C4-2B (cell line): ENCODE results near the gene APRT.

Experiments used
- H3K27ac ChIP-seq: fragments of 450-650 bp; 2 replicates; pipeline ENCODE4 v1.5.1; 2017
- ZFX ChIP-seq: fragments of 450-650 bp; IDR thresholded peaks from 2 replicates; pipeline ENCODE4 v1.6.1; 2017
- TF ChIP-seq, protein P1 (sequence below): fragments of 450-650 bp; conservative IDR thresholded peaks from 2 replicates; pipeline ENCODE4 v1.5.1; 2017; ENCODE audit warnings: mild to moderate bottlenecking

Gene APRT

DNA sequence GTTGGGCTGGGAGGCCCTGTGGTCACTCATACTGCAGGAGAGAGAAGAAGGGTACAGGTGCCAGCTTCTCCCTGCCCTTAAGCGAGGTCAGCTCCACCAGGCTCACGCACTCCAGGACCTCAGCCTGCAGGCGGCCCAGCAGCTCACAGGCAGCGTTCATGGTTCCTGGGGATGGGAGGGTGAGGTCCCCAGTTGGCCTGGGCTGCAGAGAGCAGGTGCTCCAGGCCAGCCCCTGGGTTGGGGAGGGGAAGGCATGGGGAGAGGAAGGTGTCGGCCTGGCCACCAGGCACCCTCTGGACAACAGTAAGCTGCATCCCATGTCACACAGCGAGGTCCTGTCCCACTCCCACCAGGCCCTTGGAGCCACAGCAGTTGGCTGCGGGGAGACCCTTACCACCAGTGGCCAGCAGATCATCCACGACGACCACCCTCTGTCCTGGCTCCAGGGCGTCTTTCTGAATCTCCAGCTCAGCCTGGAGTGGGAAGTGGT, 2.0 kb downstream of the APRT start:
- no peak for TF ChIP-seq ZFX
- TF ChIP-seq, protein P1, sequence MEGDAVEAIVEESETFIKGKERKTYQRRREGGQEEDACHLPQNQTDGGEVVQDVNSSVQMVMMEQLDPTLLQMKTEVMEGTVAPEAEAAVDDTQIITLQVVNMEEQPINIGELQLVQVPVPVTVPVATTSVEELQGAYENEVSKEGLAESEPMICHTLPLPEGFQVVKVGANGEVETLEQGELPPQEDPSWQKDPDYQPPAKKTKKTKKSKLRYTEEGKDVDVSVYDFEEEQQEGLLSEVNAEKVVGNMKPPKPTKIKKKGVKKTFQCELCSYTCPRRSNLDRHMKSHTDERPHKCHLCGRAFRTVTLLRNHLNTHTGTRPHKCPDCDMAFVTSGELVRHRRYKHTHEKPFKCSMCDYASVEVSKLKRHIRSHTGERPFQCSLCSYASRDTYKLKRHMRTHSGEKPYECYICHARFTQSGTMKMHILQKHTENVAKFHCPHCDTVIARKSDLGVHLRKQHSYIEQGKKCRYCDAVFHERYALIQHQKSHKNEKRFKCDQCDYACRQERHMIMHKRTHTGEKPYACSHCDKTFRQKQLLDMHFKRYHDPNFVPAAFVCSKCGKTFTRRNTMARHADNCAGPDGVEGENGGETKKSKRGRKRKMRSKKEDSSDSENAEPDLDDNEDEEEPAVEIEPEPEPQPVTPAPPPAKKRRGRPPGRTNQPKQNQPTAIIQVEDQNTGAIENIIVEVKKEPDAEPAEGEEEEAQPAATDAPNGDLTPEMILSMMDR: no peak
- H3K27ac ChIP-seq: peak overlapping the region; percentile 98

DNA sequence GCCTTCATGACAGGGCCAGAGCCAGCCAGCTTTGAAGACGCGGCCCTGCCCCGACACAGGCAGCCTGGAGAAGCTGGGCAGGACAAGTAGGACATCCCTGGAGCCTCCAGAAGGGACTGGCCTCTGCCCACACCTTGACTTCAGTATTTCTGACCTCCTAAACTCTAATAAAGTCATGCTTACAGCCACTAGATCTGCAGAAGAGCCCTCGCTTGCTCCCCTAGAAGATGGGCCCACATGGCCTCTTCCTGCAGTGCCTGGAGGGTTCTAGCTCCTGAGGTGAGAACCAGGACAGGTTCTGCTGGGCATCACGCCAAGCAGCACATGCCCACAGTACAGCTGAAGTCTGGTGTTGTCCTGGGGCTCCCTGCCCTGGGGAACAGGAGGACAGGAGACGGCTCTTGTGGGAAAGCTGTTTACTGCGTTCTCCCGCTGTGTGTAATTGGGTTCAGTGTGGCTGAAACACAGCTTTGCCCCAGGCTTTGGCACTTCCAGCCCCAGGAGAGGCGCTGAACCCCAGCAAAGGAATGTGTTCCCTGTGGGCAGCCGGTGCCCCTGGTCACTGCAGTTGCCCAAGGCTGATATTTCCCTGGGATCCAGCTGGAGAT, 2.6 kb downstream of the APRT start:
- TF ChIP-seq, protein P1: no peak
- TF ChIP-seq ZFX: no peak
- peak overlapping the region; percentile 98 for H3K27ac ChIP-seq

DNA sequence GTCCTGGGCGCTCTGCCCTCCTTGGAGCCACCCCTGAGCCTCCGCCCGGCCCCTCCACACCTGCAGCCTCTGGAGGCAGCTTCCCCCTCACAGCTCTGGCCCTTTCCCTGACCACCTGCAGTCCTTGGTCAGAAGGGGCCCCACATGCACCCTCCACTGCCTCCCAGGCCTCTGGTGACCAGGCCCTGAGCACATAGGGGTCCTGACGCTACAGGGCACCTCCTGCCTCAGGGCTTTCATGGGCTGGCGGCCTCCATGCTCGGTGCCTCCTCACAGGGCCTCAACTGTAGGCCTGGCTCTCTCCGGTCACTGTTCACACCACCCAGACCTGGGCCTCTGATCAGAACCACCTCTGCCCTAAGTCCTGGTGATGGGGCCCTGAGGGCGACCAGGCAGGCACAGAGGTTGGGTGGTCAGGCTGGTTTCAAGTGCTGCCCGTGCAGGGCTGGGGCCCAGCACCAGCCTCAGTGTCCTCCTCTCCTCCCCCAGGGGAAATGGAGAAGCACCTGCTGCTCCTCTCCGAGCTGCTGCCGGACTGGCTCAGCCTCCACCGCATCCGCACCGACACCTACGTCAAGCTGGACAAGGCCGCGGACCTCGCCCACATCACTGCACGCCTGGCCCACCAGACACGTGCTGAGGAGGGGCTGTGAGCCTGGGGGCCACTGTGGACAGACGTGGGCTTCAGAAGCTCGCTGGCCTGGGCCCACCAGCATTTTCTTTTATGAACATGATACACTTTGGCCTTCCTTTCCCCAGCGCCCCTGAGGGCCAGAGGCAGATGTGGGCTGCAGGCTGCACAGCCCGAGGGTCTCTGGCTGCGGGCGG, 3.9 kb downstream of the APRT start:
- peak overlapping the region; percentile 0; the same call in 1 of the 2 replicates for H3K27ac ChIP-seq

DNA sequence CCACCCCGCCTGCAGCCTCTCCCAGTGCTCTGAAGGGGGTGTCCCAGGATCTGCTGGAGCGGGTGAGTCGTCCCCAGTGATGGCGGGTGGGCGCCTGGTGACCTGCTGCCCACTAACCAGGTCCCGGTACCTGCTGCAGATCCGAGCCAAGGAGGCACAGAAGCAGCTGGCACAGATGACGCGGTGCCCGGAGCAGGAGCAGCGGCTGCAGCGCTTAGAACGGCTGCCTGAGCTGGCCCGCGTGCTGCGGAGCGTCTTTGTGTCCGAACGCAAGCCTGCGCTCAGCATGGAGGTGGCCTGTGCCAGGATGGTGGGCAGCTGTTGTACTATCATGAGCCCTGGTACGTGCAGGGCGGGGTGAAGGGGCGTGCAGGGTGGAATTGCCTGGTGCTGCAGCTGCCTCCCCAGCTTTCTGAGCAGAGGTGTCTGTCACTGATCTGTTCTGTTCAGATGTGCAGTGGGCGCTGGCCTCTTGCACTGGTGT, 4.5 kb downstream of the APRT start:
- 0 out of 2 replicates have a peak overlapping the region, but pooled peaks have one; percentile 1 for H3K27ac ChIP-seq
- TF ChIP-seq ZFX: no peak
- TF ChIP-seq, protein P1: no peak

More for the DNA sequence above, 3.9 kb downstream of the APRT start:
- TF ChIP-seq ZFX: no peak
- TF ChIP-seq, protein P1: no peak

DNA sequence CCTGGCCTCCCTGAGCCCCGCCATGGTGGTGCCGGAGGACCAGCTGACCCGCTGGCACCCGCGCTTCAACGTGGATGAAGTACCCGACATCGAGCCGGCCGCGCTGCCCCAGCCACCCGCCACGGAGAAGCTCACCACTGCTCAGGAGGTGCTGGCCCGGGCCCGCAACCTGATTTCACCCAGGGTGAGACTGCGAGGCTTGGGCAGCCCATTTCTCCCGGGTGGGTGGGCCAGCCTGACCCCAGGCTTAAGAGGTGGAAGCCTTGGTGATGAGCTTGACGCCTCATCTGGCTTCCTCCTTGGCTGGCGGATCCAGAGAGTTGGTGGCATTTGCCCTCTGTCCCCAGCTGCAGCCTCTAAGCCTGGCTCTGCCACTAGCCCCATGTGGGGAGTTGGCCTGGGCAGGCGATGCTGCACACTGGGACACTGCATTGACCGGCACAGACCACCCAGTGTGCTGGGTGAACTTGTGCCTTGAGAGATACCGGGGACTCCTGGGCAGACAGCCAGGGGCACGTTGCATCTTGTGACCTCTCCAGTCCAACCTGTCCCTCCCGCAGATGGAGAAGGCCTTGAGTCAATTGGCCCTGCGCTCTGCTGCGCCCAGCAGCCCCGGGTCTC, 5.1 kb downstream of the APRT start:
- TF ChIP-seq, protein P1: no peak
- TF ChIP-seq ZFX: no peak
- H3K27ac ChIP-seq: 0 out of 2 replicates have a peak overlapping the region, but pooled peaks have one; percentile 1

DNA sequence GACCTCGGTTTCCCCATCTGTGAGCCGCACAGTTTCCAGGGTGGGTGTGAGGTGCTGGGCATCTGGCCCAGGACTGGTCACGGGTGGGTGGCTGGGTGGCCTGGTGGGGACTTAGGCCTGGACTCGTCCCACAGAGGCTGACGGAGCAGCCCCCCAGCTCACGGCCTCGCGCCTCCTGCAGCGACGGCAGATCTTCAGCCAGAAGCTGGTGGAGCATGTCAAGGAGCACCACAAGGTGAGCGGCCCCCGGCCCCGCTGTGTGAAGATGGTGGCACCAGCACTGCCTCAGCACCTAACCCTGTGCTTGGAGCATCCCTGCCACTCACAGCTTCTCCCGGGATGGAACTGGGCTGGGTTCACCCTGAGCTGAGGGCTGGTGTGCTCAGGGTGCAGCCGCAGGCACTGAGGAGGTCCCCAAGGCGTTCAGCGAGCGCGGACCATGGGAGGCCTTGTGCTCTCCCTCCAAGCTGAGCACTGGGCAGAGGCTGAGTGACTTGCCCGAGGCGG, 5.8 kb downstream of the APRT start:
- H3K27ac ChIP-seq: no peak overlapping the region

More for the DNA sequence above, 5.8 kb downstream of the APRT start:
- TF ChIP-seq, protein P1: no peak
- no peak for TF ChIP-seq ZFX
